Body of pancreas (tissue), 4 donors: Measurements from ENCODE around the gene WNK4. TPM values are rescaled to one million over a fixed set of nuclear protein-coding genes. Genes with fewer than 3 reads are reported as not detected.

Source experiments
- ATAC-seq: fragments of 150-250 bp; one replicate; pipeline ENCODE4 v1.9.1; 2016
- DNase-seq, 4 donors: peaks; one replicate each; pipeline ENCODE4 v3.0.0-alpha.2; 2019
- H3K27ac ChIP-seq, 4 donors: fragments of 200-600 bp; sonication (generic); 1 replicate in 3 of 4; 2 replicates in 1 of 4; pipeline versions ENCODE4 v1.5.1 to v1.6.1; 2016 to 2019; ENCODE audit warnings: mild to moderate bottlenecking in 1 of 4, mixed read lengths in 1 of 4, moderate library complexity in 1 of 4
- H3K27me3 ChIP-seq, 2 donors: fragments of 200-600 bp; sonication (generic); one replicate each; pipeline ENCODE4 v1.6.0; 2016; ENCODE audit warnings: mild to moderate bottlenecking in 1 of 2
- H3K36me3 ChIP-seq, 2 donors: fragments of 200-600 bp; sonication (generic); replicated peaks in 1 of 2; 2 replicates each; pipeline ENCODE4 v1.5.1; 2016; ENCODE audit warnings: low read depth in 2 of 2; ENCODE audit not compliant: insufficient read depth in 1 of 2
- H3K4me1 ChIP-seq: fragments of 200-600 bp; sonication (generic); one replicate; pipeline ENCODE4 v1.6.0; 2016
- H3K4me3 ChIP-seq, 2 donors: fragments of 200-600 bp; sonication (generic); 1 replicate in 1 of 2; 2 replicates in 1 of 2; pipeline ENCODE4 v1.5.1; 2016 to 2019
- H3K9me3 ChIP-seq, 3 donors: fragments of 200-600 bp; sonication (generic); 1 replicate in 2 of 3; 2 replicates in 1 of 3; pipeline ENCODE4 v1.5.1; 2016
- CTCF ChIP-seq, 7 experiments: fragments of 450-650 bp in 4 of 7; fragments of 200-600 bp in 3 of 7; sonication (generic) in 3 of 7; IDR thresholded peaks; one replicate each; pipeline ENCODE4 v1.5.1; 2016 to 2019; ENCODE audit warnings: antibody characterized with exemption in 7 of 7
- POLR2A ChIP-seq, 3 donors: fragments of 450-650 bp; IDR thresholded peaks; one replicate each; pipeline ENCODE4 v1.6.1; 2016; ENCODE audit warnings: antibody characterized with exemption in 3 of 3, mild to moderate bottlenecking in 2 of 3
- WGBS, 2 donors: methylation state at CpG; one replicate each; pipeline ENCODE4 v1.1.5; 2017; 5-methylcytosine and 5-hydroxymethylcytosine counted together
- intact Hi-C: fragments of 100-400 bp; cut with DNase I; formaldehyde crosslinking; loops from one replicate; pipeline ENCODE4 v1.15.1; 2023
- total RNA-seq, 2 donors: library from RNA; depleted of rRNA; stranded (reverse); fragments of >200 nt; gene quantifications; one replicate each; pipeline ENCODE4 v1.1.0, GENCODE V29; 2016

Gene WNK4
- total RNA-seq, 2 donors from 2014 or later, result 0.26 TPM; not detected in 1

DNA sequence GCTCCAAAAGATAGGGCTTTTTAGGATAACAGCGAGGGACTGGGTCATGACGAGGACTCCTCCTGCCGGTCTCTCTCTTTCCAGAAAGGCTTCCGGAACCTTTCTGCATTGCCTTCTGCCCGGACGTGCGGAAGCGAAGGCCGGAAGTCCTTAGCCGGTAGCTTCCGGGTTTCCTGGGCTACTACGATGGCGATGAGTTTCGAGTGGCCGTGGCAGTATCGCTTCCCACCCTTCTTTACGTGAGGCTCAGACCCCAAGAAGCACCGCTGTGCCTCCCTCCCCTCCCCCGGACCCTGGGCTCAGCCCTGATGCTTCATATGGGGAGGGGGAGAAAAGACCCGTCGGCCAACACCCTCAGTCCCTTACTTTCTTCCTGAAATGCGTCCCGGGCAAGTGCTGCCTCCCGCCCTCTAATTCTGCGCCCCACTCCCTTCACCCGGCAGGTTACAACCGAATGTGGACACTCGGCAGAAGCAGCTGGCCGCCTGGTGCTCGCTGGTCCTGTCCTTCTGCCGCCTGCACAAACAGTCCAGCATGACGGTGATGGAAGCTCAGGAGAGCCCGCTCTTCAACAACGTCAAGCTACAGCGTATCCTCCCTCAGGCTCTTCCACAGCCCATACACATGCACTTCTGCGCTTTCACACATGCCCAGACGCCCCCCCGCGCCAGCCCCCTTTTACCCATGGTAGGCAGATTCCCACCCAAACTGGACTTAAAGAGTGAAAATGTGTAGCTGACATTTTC is 6.9 kb upstream of the WNK4 start, which contains the start of gene VPS25:
VPS25 (plus strand) TSS at position 160 of the 746 bp plus-strand sequence; CDS start at position 187, 27 bp downstream.
- intact Hi-C loops, result no loop called here
- DNase-seq, result peak; percentile 75 to 81 (median 78)
- Histone ChIP-seq H3K27me3 (no peaks in the 10 kb centered on the region), H3K4me1 (peaks cover 13% of the 10 kb centered on the region), H3K9me3 (no peaks in the 10 kb centered on the region), H3K4me3 (peak within 1 kb of the TSS; percentile 74 to 90), H3K27ac (peak within 1 kb of the TSS; percentile 32 to 78 (median 54)), H3K36me3 (peaks cover 6 to 14% of the 10 kb centered on the region in 2 donors)
- 1 to 2% methylated on average over 10 to 39 of the region's 39 CpGs for WGBS, 2 donors
- peak; percentile 95 for ATAC-seq
- TF ChIP-seq POLR2A (IDR thresholded peaks at IDR 0.05), result peak; percentile 26 to 75 (median 72)
- TF ChIP-seq CTCF (IDR thresholded peaks at IDR 0.05), result peak in 1 of 7 experiments; percentile 29

DNA sequence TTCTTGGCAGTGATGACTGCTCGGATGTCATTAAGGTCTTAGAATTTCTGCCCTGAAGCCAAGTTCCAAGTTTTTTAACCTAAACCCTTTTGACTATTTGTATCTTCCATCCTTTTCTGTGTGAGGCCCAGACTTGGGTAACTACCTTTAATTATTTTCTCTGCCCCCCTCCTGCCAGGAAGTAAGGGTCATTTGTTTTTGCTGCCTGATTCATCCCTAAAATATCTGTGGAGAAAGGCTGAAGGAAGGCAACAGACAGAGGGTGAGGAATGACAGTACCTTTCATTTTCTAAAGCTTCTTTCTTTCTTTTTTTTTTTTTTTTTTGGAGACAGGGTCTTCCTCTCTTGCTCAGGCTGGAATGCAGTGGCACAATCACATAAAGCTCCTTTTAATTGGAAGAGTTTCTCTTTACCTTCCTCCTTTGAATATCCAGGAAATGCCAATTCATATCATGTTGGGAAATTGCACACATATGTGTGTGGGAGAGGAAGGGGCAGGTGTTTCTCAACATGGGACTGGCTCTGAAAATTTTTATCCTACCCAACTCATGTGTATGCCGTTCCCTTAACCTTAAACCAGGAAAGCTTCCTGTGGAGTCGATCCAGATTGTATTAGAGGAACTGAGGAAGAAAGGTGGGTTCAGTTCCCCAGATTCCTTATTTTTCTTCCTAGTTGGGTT is 6.2 kb upstream of the WNK4 start:
- no peaks in the 10 kb centered on the region for H3K27me3 ChIP-seq
- H3K4me1 ChIP-seq, result peaks cover 13% of the 10 kb centered on the region
- H3K4me3 ChIP-seq, result peak overlapping the region in 1 of 2 donors; percentile 74
- no peak for TF ChIP-seq POLR2A (IDR thresholded peaks at IDR 0.05)
- TF ChIP-seq CTCF (IDR thresholded peaks at IDR 0.05), result no peak
- intact Hi-C loops, result no loop called here
- peaks cover 6 to 16% of the 10 kb centered on the region in 2 donors for H3K36me3 ChIP-seq
- ATAC-seq (no peak), DNase-seq (no peak)
- no peaks in the 10 kb centered on the region for H3K9me3 ChIP-seq
- H3K27ac ChIP-seq, result no peak overlapping the region
- WGBS, 2 donors, result 67 to 70% methylated on average over 3 of the region's 3 CpGs

- ATAC-seq, result no peak
- H3K4me3 ChIP-seq, result no peak overlapping the region
- TF ChIP-seq CTCF (IDR thresholded peaks at IDR 0.05) (no peak), POLR2A (IDR thresholded peaks at IDR 0.05) (no peak)
- peaks cover 0 to 2% of the 10 kb centered on the region in 2 donors for H3K27me3 ChIP-seq
- H3K9me3 ChIP-seq, result no peaks in the 10 kb centered on the region
- 58 to 61% methylated on average over 3 of the region's 3 CpGs for WGBS, 2 donors
- H3K36me3 ChIP-seq, result peaks cover 6 to 17% of the 10 kb centered on the region in 2 donors
- no peak for DNase-seq
- H3K27ac ChIP-seq, result no peak overlapping the region
- H3K4me1 ChIP-seq, result peaks cover 23% of the 10 kb centered on the region
- intact Hi-C loops, result no loop called here
Measured at GRCh38 chr17:42775534-42776098, 4.8 kb upstream of the WNK4 start.

DNA sequence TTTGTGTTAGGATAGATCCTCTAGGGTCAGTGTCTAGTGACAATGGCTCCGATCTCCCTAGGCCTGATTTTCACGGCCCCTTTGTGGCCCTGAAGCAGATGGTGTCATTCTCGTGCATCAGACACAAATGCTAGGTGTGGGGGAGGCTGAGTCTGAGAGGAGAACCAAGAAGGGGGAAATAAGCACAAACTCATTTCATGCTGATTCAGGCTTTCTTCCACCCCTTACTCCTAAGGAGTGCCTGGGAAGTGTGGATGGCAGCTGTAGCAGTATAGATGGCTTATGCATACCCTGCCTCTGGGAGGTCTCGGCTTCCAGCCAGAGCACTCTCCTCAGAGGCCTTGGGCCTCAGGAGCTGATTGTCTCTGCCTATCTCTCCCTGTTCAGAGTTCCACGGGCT is 1.8 kb upstream of the WNK4 start:
- peaks cover 6 to 17% of the 10 kb centered on the region in 2 donors for H3K36me3 ChIP-seq
- no peaks in the 10 kb centered on the region for H3K9me3 ChIP-seq
- ATAC-seq (no peak), DNase-seq (no peak)
- WGBS, 2 donors, result 69 to 71% methylated on average over 5 of the region's 5 CpGs
- TF ChIP-seq POLR2A (IDR thresholded peaks at IDR 0.05) (no peak), CTCF (IDR thresholded peaks at IDR 0.05) (no peak)
- H3K4me3 ChIP-seq, result no peak overlapping the region
- no peak overlapping the region for H3K27ac ChIP-seq
- peaks cover 0 to 15% of the 10 kb centered on the region in 2 donors for H3K27me3 ChIP-seq
- peaks cover 23% of the 10 kb centered on the region for H3K4me1 ChIP-seq
- intact Hi-C loops, result no loop called here
